ENCODE results near the gene DHX30. TPM values are rescaled to one million over a fixed set of nuclear protein-coding genes. Genes with fewer than 3 reads are reported as not detected.
A peak's percentile ranks its signal among the peaks of the same experiment; 100 is the strongest.

DHX30 gene
- total RNA-seq, 2 donors from 2014 or later = 60.2 to 68.4 TPM

GRCh38 chr3:47891613-47892005 is 88.7 kb downstream of the DHX30 start:
- H3K9me3 ChIP-seq = no peaks in the 10 kb centered on the region
- no peaks in the 10 kb centered on the region for H3K27me3 ChIP-seq (replicated peaks; ENCODE audit: insufficient read depth)
- no peaks in the 10 kb centered on the region for H3K36me3 ChIP-seq
- peaks cover 22 to 55% of the 10 kb centered on the region in 2 donors for H3K4me1 ChIP-seq (ENCODE audit: control insufficient read depth in 1 of 2, low read depth in 2 of 2)
- DNase-seq (ENCODE audit: low spot score) = no peak
- no peak for TF ChIP-seq CTCF (IDR thresholded peaks at IDR 0.05)
- no peak for ATAC-seq (ENCODE audit: insufficient number of reproducible peaks, low FRiP score, low read depth)
- H3K4me3 ChIP-seq = no peak overlapping the region
- peak overlapping the region; percentile 43 to 65 for H3K27ac ChIP-seq

GRCh38 chr3:47892286-47893040 is 89.5 kb downstream of the DHX30 start:
- Histone ChIP-seq H3K4me3 (peak overlapping the region; percentile 42), H3K9me3 (no peaks in the 10 kb centered on the region), H3K36me3 (no peaks in the 10 kb centered on the region), H3K27ac (no peak overlapping the region), H3K27me3 (replicated peaks; ENCODE audit: insufficient read depth) (no peaks in the 10 kb centered on the region), H3K4me1 (ENCODE audit: control insufficient read depth in 1 of 2, low read depth in 2 of 2) (peaks cover 22 to 55% of the 10 kb centered on the region in 2 donors)
- TF ChIP-seq CTCF (IDR thresholded peaks at IDR 0.05) = no peak
- DNase-seq (ENCODE audit: low spot score) = no peak
- ATAC-seq (ENCODE audit: insufficient number of reproducible peaks, low FRiP score, low read depth) = no peak

GRCh38 chr3:47895241-47895640 is 92.3 kb downstream of the DHX30 start:
- H3K27ac ChIP-seq = peak overlapping the region in 1 of 2 donors; percentile 19
- peaks cover 5% of the 10 kb centered on the region for H3K36me3 ChIP-seq
- no peaks in the 10 kb centered on the region for H3K9me3 ChIP-seq
- ATAC-seq (ENCODE audit: insufficient number of reproducible peaks, low FRiP score, low read depth) (no peak), DNase-seq (ENCODE audit: low spot score) (no peak)
- TF ChIP-seq CTCF (IDR thresholded peaks at IDR 0.05) = no peak
- H3K4me1 ChIP-seq (ENCODE audit: control insufficient read depth in 1 of 2, low read depth in 2 of 2) = peaks cover 18 to 54% of the 10 kb centered on the region in 2 donors
- H3K4me3 ChIP-seq = no peak overlapping the region
- H3K27me3 ChIP-seq (replicated peaks; ENCODE audit: insufficient read depth) = no peaks in the 10 kb centered on the region

- Histone ChIP-seq H3K27ac (no peak overlapping the region), H3K27me3 (replicated peaks; ENCODE audit: insufficient read depth) (no peaks in the 10 kb centered on the region), H3K4me1 (ENCODE audit: control insufficient read depth in 1 of 2, low read depth in 2 of 2) (peaks cover 6 to 54% of the 10 kb centered on the region in 2 donors), H3K4me3 (no peak overlapping the region), H3K9me3 (no peaks in the 10 kb centered on the region), H3K36me3 (peaks cover 5% of the 10 kb centered on the region)
- no peak for TF ChIP-seq CTCF (IDR thresholded peaks at IDR 0.05)
- no peak for ATAC-seq (ENCODE audit: insufficient number of reproducible peaks, low FRiP score, low read depth)
- no peak for DNase-seq (ENCODE audit: low spot score)
Observed at GRCh38 chr3:47896736-47897135, 93.8 kb downstream of the DHX30 start.

- Histone ChIP-seq H3K36me3 (peaks cover 5% of the 10 kb centered on the region), H3K9me3 (no peaks in the 10 kb centered on the region), H3K4me1 (ENCODE audit: control insufficient read depth in 1 of 2, low read depth in 2 of 2) (peaks cover 4 to 54% of the 10 kb centered on the region in 2 donors), H3K27ac (no peak overlapping the region), H3K27me3 (replicated peaks; ENCODE audit: insufficient read depth) (no peaks in the 10 kb centered on the region), H3K4me3 (no peak overlapping the region)
- no peak for TF ChIP-seq CTCF (IDR thresholded peaks at IDR 0.05)
- no peak for DNase-seq (ENCODE audit: low spot score)
- ATAC-seq (ENCODE audit: insufficient number of reproducible peaks, low FRiP score, low read depth) = no peak
Observed at GRCh38 chr3:47897954-47898353, 95.0 kb downstream of the DHX30 start.

Measured in thoracic aorta (tissue), 2 donors.